Heart right ventricle (tissue), 16 donors: ENCODE results near the gene PGM1. TPM values are rescaled to one million over a fixed set of nuclear protein-coding genes. Genes with fewer than 3 reads are reported as not detected.

Source experiments
- ATAC-seq, 8 donors: fragments of 200-7000 bp; cut with Tn5 transposase; one replicate each; pipeline ENCODE4 v1.9.1; 2020; ENCODE audit warnings: mild to moderate bottlenecking in 8 of 8, moderate library complexity in 8 of 8, moderate number of reproducible peaks in 1 of 8
- DNase-seq, 2 donors: peaks; one replicate each; pipeline ENCODE4 v3.0.0-alpha.2; 2020
- H3K27ac ChIP-seq, 10 donors: fragments of 200-600 bp; sonication (generic) in 2 of 10; one replicate each; pipeline versions ENCODE4 v1.5.0 to v1.8.0; 2020 to 2022; ENCODE audit warnings: mild to moderate bottlenecking in 3 of 10
- H3K27me3 ChIP-seq, 7 donors: fragments of 200-600 bp; one replicate each; pipeline ENCODE4 v1.8.0; 2021 to 2022; ENCODE audit warnings: mild to moderate bottlenecking in 2 of 7
- H3K36me3 ChIP-seq, 9 donors: fragments of 200-600 bp; sonication (generic) in 1 of 9; one replicate each; pipeline versions ENCODE4 v1.5.0 to v1.8.0; 2020 to 2022; ENCODE audit warnings: mild to moderate bottlenecking in 2 of 9
- H3K4me1 ChIP-seq, 9 donors: fragments of 200-600 bp; sonication (generic) in 1 of 9; one replicate each; pipeline versions ENCODE4 v1.5.0 to v1.8.0; 2020 to 2022; ENCODE audit warnings: mild to moderate bottlenecking in 4 of 9
- H3K4me3 ChIP-seq, 10 donors: fragments of 200-600 bp; sonication (generic) in 2 of 10; one replicate each; pipeline versions ENCODE4 v1.5.0 to v1.8.0; 2020 to 2022; ENCODE audit warnings: mild to moderate bottlenecking in 7 of 10, moderate library complexity in 2 of 10
- H3K9me3 ChIP-seq, 11 donors: fragments of 200-600 bp in 10 of 11; sonication (generic) in 2 of 11; one replicate each; pipeline versions ENCODE4 v1.5.0 to v1.8.0; 2013 to 2022; ENCODE audit warnings: mild to moderate bottlenecking in 2 of 11, control low read depth in 1 of 11, moderate library complexity in 1 of 11
- WGBS, 2 donors: extraction: QIAGEN DNeasy Blood & Tissue Kit; methylation state at CpG; one replicate each; pipeline ENCODE4 v1.1.7; 2013; ENCODE audit warnings: inconsistent platforms in 1 of 2; 5-methylcytosine and 5-hydroxymethylcytosine counted together
- intact Hi-C, 10 donors: fragments of 100-400 bp; cut with DNase I; formaldehyde crosslinking; loops; one replicate each; pipeline versions ENCODE4 v1.11.1 to v1.14.2; 2022
- polyA plus RNA-seq, 2 donors: library from polyadenylated mRNA; stranded (reverse); fragments of 200-250 nt; gene quantifications; one replicate each; pipeline ENCODE4 v1.2.3, GENCODE V29; 2013
- total RNA-seq, 10 donors: library from RNA; stranded (reverse); fragmentation: NEBNext Ultra II Directional in 3 of 10; extraction: Animal tissue kit (Norgen Biotek cat#: 25700) in 3 of 10; gene quantifications; one replicate each; pipeline versions ENCODE4 v1.2.1 to v1.2.4, GENCODE V29; 2021 to 2023
- TF ChIP-seq, protein P1 (sequence below), 9 donors: fragments of 200-600 bp; sonication (generic) in 2 of 9; IDR thresholded peaks; one replicate each; pipeline versions ENCODE4 v1.5.0 to v1.8.0; 2021 to 2022; ENCODE audit warnings: antibody characterized with exemption in 9 of 9, mild to moderate bottlenecking in 5 of 9, moderate library complexity in 1 of 9
- donor health status: Arrhythmogenic right ventricular cardiomyopathy.
- donor health status: ischemic (EF 13 %, LVEDD 7.1; RV severe dilation, severe dysfunction).
- donor health status: healthy with polysubstance abuse.
- donor health status: DM: no; HTN: yes; CAD: no.
- donor health status: DM: no; HTN: no; CAD: no.
- donor health status: ischemic (EF 25% LVEDD 6.9; RV normal size, moderate dysfunction).
- donor health status: ischemic (EF 25% LVEDD 5.7; RV mildly dilated, moderate dysfunction).
- donor health status: healthy.
- donor health status: DM: yes; HTN: yes; CAD: no.
- donor health status: Ischemic cardiomyopathy.
- donor health status: ischemic (EF 35%, LVEDD 5.7; RV mildly dilated, moderate dysfunction).
- donor health status: nonischemic (EF 11% LVEDD 7.7; RV severe dilation, severe dysfunction).
- donor health status: DM: yes; HTN: yes; CAD: no.
- donor health status: PGD.
- donor health status: ischemic (EF 29% LVEDD 5.4; RV normal size, mild dysfunction).
- donor health status: nonischemic (EF 23%, LVEDD 6.1; RV moderate dilation, normal function).

PGM1 gene
- total and polyA plus RNA-seq, 12 donors: 20.4 to 363 (median 251) TPM

- Histone ChIP-seq H3K4me1 (peaks cover 0 to 23% (median 11%) of the 10 kb centered on the region in 9 donors), H3K9me3 (no peaks in the 10 kb centered on the region), H3K27me3 (no peaks in the 10 kb centered on the region), H3K4me3 (no peak overlapping the region), H3K27ac (no peak overlapping the region), H3K36me3 (no peaks in the 10 kb centered on the region)
- ATAC-seq (no peak), DNase-seq (no peak)
- WGBS, 2 donors: 63 to 68% methylated on average over 8 of the region's 8 CpGs
- TF ChIP-seq, protein P1, sequence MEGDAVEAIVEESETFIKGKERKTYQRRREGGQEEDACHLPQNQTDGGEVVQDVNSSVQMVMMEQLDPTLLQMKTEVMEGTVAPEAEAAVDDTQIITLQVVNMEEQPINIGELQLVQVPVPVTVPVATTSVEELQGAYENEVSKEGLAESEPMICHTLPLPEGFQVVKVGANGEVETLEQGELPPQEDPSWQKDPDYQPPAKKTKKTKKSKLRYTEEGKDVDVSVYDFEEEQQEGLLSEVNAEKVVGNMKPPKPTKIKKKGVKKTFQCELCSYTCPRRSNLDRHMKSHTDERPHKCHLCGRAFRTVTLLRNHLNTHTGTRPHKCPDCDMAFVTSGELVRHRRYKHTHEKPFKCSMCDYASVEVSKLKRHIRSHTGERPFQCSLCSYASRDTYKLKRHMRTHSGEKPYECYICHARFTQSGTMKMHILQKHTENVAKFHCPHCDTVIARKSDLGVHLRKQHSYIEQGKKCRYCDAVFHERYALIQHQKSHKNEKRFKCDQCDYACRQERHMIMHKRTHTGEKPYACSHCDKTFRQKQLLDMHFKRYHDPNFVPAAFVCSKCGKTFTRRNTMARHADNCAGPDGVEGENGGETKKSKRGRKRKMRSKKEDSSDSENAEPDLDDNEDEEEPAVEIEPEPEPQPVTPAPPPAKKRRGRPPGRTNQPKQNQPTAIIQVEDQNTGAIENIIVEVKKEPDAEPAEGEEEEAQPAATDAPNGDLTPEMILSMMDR (IDR thresholded peaks at IDR 0.05): no peak
- intact Hi-C loops: loop anchor here in 1 of 10 donors (5.0 kb wide), 1 partner anchor 69 kb away; the partner anchor contains the start of gene ROR1
Observed at GRCh38 chr1:63703701-63704107, 110.5 kb downstream of the PGM1 start.

GRCh38 chr1:63704443-63704842, 111.2 kb downstream of the PGM1 start:
- Histone ChIP-seq H3K27ac (no peak overlapping the region), H3K4me3 (no peak overlapping the region), H3K9me3 (no peaks in the 10 kb centered on the region), H3K36me3 (no peaks in the 10 kb centered on the region), H3K4me1 (peaks cover 0 to 17% (median 4%) of the 10 kb centered on the region in 9 donors), H3K27me3 (no peaks in the 10 kb centered on the region)
- no peak for DNase-seq
- intact Hi-C loops: loop anchor here in 1 of 10 donors (5.0 kb wide), 1 partner anchor 68 kb away; the partner anchor contains the start of gene ROR1
- ATAC-seq: no peak
- whole genome bisulfite sequencing, 2 donors: 61 to 80% methylated on average over 3 of the region's 3 CpGs
- TF ChIP-seq, protein P1 (IDR thresholded peaks at IDR 0.05): no peak

- TF ChIP-seq, protein P1 (IDR thresholded peaks at IDR 0.05): no peak
- no peaks in the 10 kb centered on the region for H3K27me3 ChIP-seq
- H3K9me3 ChIP-seq: no peaks in the 10 kb centered on the region
- DNase-seq (no peak), ATAC-seq (no peak)
- intact Hi-C loops: loop anchor here in 1 of 10 donors (5.0 kb wide), 1 partner anchor 62 kb away; no protein-coding TSS in a partner anchor
- H3K4me1 ChIP-seq: peaks cover 0 to 17% (median 4%) of the 10 kb centered on the region in 9 donors
- H3K27ac ChIP-seq: no peak overlapping the region
- WGBS, 2 donors: 79 to 80% methylated on average over 6 of the region's 6 CpGs
- no peaks in the 10 kb centered on the region for H3K36me3 ChIP-seq
- no peak overlapping the region for H3K4me3 ChIP-seq
Observed at GRCh38 chr1:63705078-63705477, 111.9 kb downstream of the PGM1 start.

DNA sequence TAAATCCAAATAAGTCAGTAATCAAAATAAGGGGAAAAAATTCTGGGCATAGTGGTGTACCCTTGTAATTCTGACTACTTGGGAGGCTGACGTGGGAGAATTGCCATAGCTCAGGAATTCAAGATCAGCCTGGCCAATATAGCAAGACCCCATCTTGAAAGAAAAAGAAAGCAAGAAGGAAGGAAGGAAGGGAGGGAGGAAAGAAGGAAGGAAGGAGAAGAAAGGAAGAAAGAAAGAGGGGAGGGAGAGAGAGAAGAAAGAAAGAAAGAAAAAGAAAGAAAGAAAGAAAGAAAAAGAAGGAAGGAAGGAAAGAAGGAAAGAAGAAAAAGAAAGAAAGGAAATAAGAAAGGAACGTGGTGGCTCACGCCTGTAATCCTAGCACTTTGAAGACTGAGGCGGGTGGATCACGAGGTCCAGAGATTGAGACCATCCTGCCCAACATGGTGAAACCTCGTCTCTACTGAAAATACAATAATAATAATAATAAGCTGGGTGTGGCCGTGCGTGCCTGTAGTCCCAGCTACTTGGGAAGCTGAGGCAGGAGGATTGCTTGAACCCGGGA, 116.1 kb downstream of the PGM1 start:
- ATAC-seq: no peak
- no peak overlapping the region for H3K27ac ChIP-seq
- WGBS, 2 donors: 83 to 88% methylated on average over 9 of the region's 9 CpGs
- DNase-seq: no peak
- TF ChIP-seq, protein P1 (IDR thresholded peaks at IDR 0.05): no peak
- no peaks in the 10 kb centered on the region for H3K27me3 ChIP-seq
- H3K4me1 ChIP-seq: peaks cover 0 to 7% (median 0%) of the 10 kb centered on the region in 9 donors
- H3K9me3 ChIP-seq: no peaks in the 10 kb centered on the region
- no peak overlapping the region for H3K4me3 ChIP-seq
- intact Hi-C loops: loop anchor here in 1 of 10 donors (5.0 kb wide), 1 partner anchor 58 kb away; no protein-coding TSS in a partner anchor
- H3K36me3 ChIP-seq: no peaks in the 10 kb centered on the region

Other genes with a start within 250 kb of the PGM1 start
- gene ALG6, start 225.8 kb upstream of the PGM1 start, total RNA-seq: 1 to 10 TPM; 3.3 to 5.8 (median 3.9) TPM
- 10 to 100 TPM in 1 of 2 donors, 1 to 10 TPM in 1; 5.2 to 20.8 TPM for gene ALG6, start 225.8 kb upstream of the PGM1 start, polyA plus RNA-seq
- 10 to 100 TPM in 2 of 10 donors, 1 to 10 TPM in 8; 4.3 to 14.7 (median 7.4) TPM for gene ITGB3BP, start 70.2 kb upstream of the PGM1 start, total RNA-seq
- gene ITGB3BP, start 70.2 kb upstream of the PGM1 start, polyA plus RNA-seq: 10 to 100 TPM in 1 of 2 donors, 1 to 10 TPM in 1; 5.8 to 12.9 TPM
- gene EFCAB7, start 69.9 kb upstream of the PGM1 start, total RNA-seq: 10 to 100 TPM in 1 of 10 donors, 1 to 10 TPM in 9; 4.5 to 10.7 (median 8.1) TPM
- 1 to 10 TPM; 2.3 to 8.5 TPM for gene EFCAB7, start 69.9 kb upstream of the PGM1 start, polyA plus RNA-seq
- 10 to 100 TPM; 12.0 to 36.2 (median 19.0) TPM for gene ROR1, start 180.6 kb downstream of the PGM1 start, total RNA-seq
- 1 to 10 TPM; 2.9 to 3.6 TPM for gene ROR1, start 180.6 kb downstream of the PGM1 start, polyA plus RNA-seq